HG02973 (cell line): ENCODE measurements around the gene RFPL4AL1.
"Not testable (repeated sequence)": the region's sequence is repeated elsewhere in the genome, so short reads cannot be mapped to it uniquely, and the experiment has no call there.

Experiments used
- ATAC-seq: cut with Tn5 transposase; IDR thresholded peaks from one replicate; pipeline ENCODE4 v1.9.1; 2021; ENCODE audit warnings: moderate library complexity; ENCODE audit not compliant: unreplicated experiment

Gene RFPL4AL1

GRCh38 chr19:55768818-55769217 is at the start of gene RFPL4AL1:
Gene RFPL4AL1, plus strand, starts transcription at chr19:55769118. Its CDS starts 2,687 bp downstream, at chr19:55771805.
- not testable (repeated sequence) for ATAC-seq

GRCh38 chr19:55720214-55720746 is 48.6 kb upstream of the RFPL4AL1 start:
- no peak for ATAC-seq

- no peak for ATAC-seq
Measured at GRCh38 chr19:55720801-55721200, 48.1 kb upstream of the RFPL4AL1 start.

GRCh38 chr19:55723491-55723890 is 45.4 kb upstream of the RFPL4AL1 start:
- ATAC-seq = no peak

GRCh38 chr19:55730378-55730777 is 38.5 kb upstream of the RFPL4AL1 start:
- not testable (repeated sequence) for ATAC-seq

- no peak for ATAC-seq
Measured at GRCh38 chr19:55738302-55738701, 30.6 kb upstream of the RFPL4AL1 start, which contains the start of gene NLRP9. Gene NLRP9, minus strand, starts transcription at chr19:55738402. Its CDS starts 28 bp downstream, at chr19:55738374.

GRCh38 chr19:55750715-55751114 is 18.2 kb upstream of the RFPL4AL1 start:
- ATAC-seq = no peak

GRCh38 chr19:55753401-55753800 is 15.5 kb upstream of the RFPL4AL1 start:
- no peak for ATAC-seq

GRCh38 chr19:55756808-55757207 is 12.1 kb upstream of the RFPL4AL1 start:
- ATAC-seq = not testable (repeated sequence)

GRCh38 chr19:55758797-55759196 is 10.1 kb upstream of the RFPL4AL1 start, which contains the start of gene RFPL4A:
Gene RFPL4A, plus strand, starts transcription at chr19:55759097. Its CDS starts 2,704 bp downstream, at chr19:55761801.
- ATAC-seq = not testable (repeated sequence)

- ATAC-seq = no peak
Measured at GRCh38 chr19:55766466-55766865, 2.5 kb upstream of the RFPL4AL1 start.

GRCh38 chr19:55769632-55770031 is 714 bp downstream of the RFPL4AL1 start:
- ATAC-seq = not testable (repeated sequence)

- no peak for ATAC-seq
Measured at GRCh38 chr19:55777528-55777927, 8.6 kb downstream of the RFPL4AL1 start.

GRCh38 chr19:55778331-55778730 is 9.4 kb downstream of the RFPL4AL1 start:
- ATAC-seq = no peak

GRCh38 chr19:55781112-55781511 is 12.2 kb downstream of the RFPL4AL1 start:
- ATAC-seq = no peak

GRCh38 chr19:55795021-55795420 is 26.1 kb downstream of the RFPL4AL1 start:
- ATAC-seq = no peak

- no peak for ATAC-seq
Measured at GRCh38 chr19:55801416-55801815, 32.5 kb downstream of the RFPL4AL1 start.

- ATAC-seq = no peak
Measured at GRCh38 chr19:55802281-55802680, 33.4 kb downstream of the RFPL4AL1 start.

GRCh38 chr19:55809381-55810058 is 40.6 kb downstream of the RFPL4AL1 start:
- no peak for ATAC-seq

GRCh38 chr19:55811340-55811739 is 42.4 kb downstream of the RFPL4AL1 start:
- ATAC-seq = no peak

GRCh38 chr19:55812449-55812848 is 43.5 kb downstream of the RFPL4AL1 start:
- ATAC-seq = no peak

- ATAC-seq = no peak
Measured at GRCh38 chr19:55813906-55814305, 45.0 kb downstream of the RFPL4AL1 start.
